ENCODE results near the gene PITPNM1.
"Not testable (repeated sequence)": the region's sequence is repeated elsewhere in the genome, so short reads cannot be mapped to it uniquely, and the experiment has no call there.

PITPNM1 gene

GRCh38 chr11:67486481-67487195 lies 18.5 kb downstream of the PITPNM1 start:
- no peak for FAIRE-seq

GRCh38 chr11:67485873-67486361 lies 19.2 kb downstream of the PITPNM1 start:
- not testable (repeated sequence) for FAIRE-seq

GRCh38 chr11:67484847-67485311 lies 20.3 kb downstream of the PITPNM1 start:
- FAIRE-seq = no peak

GRCh38 chr11:67483831-67484665 lies 21.1 kb downstream of the PITPNM1 start:
- no peak for FAIRE-seq

GRCh38 chr11:67482827-67483798 lies 22.1 kb downstream of the PITPNM1 start, which contains the start of gene AIP:
TSS of gene AIP (plus strand) at chr11:67483026. CDS start at chr11:67483159, 133 bp downstream.
- FAIRE-seq = peak; percentile 93

- FAIRE-seq = no peak
Observed at GRCh38 chr11:67482275-67482826, 22.8 kb downstream of the PITPNM1 start.

- not testable (repeated sequence) for FAIRE-seq
Observed at GRCh38 chr11:67477344-67478050, 27.7 kb downstream of the PITPNM1 start.

GRCh38 chr11:67476692-67477091 lies 28.5 kb downstream of the PITPNM1 start:
- FAIRE-seq = not testable (repeated sequence)

- FAIRE-seq = no peak
Observed at GRCh38 chr11:67472882-67473281, 32.3 kb downstream of the PITPNM1 start.

GRCh38 chr11:67470337-67471002 lies 34.7 kb downstream of the PITPNM1 start:
- no peak for FAIRE-seq

GRCh38 chr11:67469508-67469811 lies 35.7 kb downstream of the PITPNM1 start:
- no peak for FAIRE-seq

GRCh38 chr11:67468759-67469507 lies 36.2 kb downstream of the PITPNM1 start, which contains the start of gene TMEM134:
TSS of gene TMEM134 (minus strand) at chr11:67469251. CDS start at chr11:67469192, 59 bp downstream.
- no peak for FAIRE-seq

GRCh38 chr11:67468456-67468758 lies 36.8 kb downstream of the PITPNM1 start:
- FAIRE-seq = no peak

GRCh38 chr11:67468056-67468455 lies 37.1 kb downstream of the PITPNM1 start:
- no peak for FAIRE-seq

- no peak for FAIRE-seq
Observed at GRCh38 chr11:67466962-67467771, 38.0 kb downstream of the PITPNM1 start.

- FAIRE-seq = no peak
Observed at GRCh38 chr11:67466367-67466766, 38.8 kb downstream of the PITPNM1 start.

- not testable (repeated sequence) for FAIRE-seq
Observed at GRCh38 chr11:67465530-67465929, 39.6 kb downstream of the PITPNM1 start.

- FAIRE-seq = no peak
Observed at GRCh38 chr11:67465189-67465510, 40.0 kb downstream of the PITPNM1 start.

GRCh38 chr11:67464411-67465188 lies 40.6 kb downstream of the PITPNM1 start:
- FAIRE-seq = no peak
